Upper lobe of left lung (tissue), 6 donors: ENCODE results near the gene GAPDHS. TPM values are rescaled to one million over a fixed set of nuclear protein-coding genes. Genes with fewer than 3 reads are reported as not detected.

ENCODE experiments used
- ATAC-seq, 2 donors: fragments of 200-7000 bp; cut with Tn5 transposase; one replicate each; pipeline ENCODE4 v1.9.1; 2022; ENCODE audit warnings: mild to moderate bottlenecking in 2 of 2, moderate library complexity in 2 of 2; ENCODE audit not compliant: low FRiP score in 2 of 2
- DNase-seq, 2 donors: peaks; one replicate each; pipeline ENCODE4 v3.0.0-alpha.2; 2019 to 2020
- H3K27ac ChIP-seq, 4 donors: fragments of 200-600 bp; sonication (generic); one replicate each; pipeline ENCODE4 v1.5.1; 2016 to 2019
- H3K27me3 ChIP-seq, 4 donors: fragments of 200-600 bp; sonication (generic); one replicate each; pipeline ENCODE4 v1.5.1; 2017 to 2019
- H3K36me3 ChIP-seq, 4 donors: fragments of 200-600 bp; sonication (generic); one replicate each; pipeline ENCODE4 v1.5.1; 2016 to 2019
- H3K4me1 ChIP-seq, 4 donors: fragments of 200-600 bp; sonication (generic); one replicate each; pipeline ENCODE4 v1.5.1; 2018 to 2019
- H3K4me3 ChIP-seq, 4 donors: fragments of 200-600 bp; sonication (generic); one replicate each; pipeline ENCODE4 v1.5.1; 2017 to 2019; ENCODE audit warnings: mild to moderate bottlenecking in 2 of 4, moderate library complexity in 1 of 4
- H3K9me3 ChIP-seq, 4 donors: fragments of 200-600 bp; sonication (generic); one replicate each; pipeline ENCODE4 v1.5.1; 2018 to 2019
- EP300 ChIP-seq, 4 donors: sonication (generic); formaldehyde crosslinking; IDR thresholded peaks; one replicate each; pipeline ENCODE4 v1.5.1; 2017; ENCODE audit warnings: antibody characterized with exemption in 4 of 4, control low read depth in 2 of 4
- POLR2A ChIP-seq, 4 donors: fragments of 450-650 bp; IDR thresholded peaks; one replicate each; pipeline ENCODE4 v1.5.1; 2016 to 2017; ENCODE audit warnings: antibody characterized with exemption in 4 of 4, mild to moderate bottlenecking in 2 of 4
- POLR2AphosphoS5 ChIP-seq, 2 donors: sonication (generic); formaldehyde crosslinking; IDR thresholded peaks; one replicate each; pipeline ENCODE4 v1.5.1; 2017; ENCODE audit warnings: antibody characterized with exemption in 2 of 2
- WGBS, 2 donors: methylation state at CpG; one replicate each; pipeline ENCODE4 v1.1.5; 2017 to 2018; 5-methylcytosine and 5-hydroxymethylcytosine counted together
- total RNA-seq, 6 donors: library from RNA; depleted of rRNA in 4 of 6; stranded (reverse); fragments of >200 nt in 4 of 6; gene quantifications; one replicate each; pipeline versions ENCODE4 v1.1.0 to v1.2.1, GENCODE V29; 2016 to 2021
- TF ChIP-seq, protein P1 (sequence below), 6 experiments: fragments of 450-650 bp in 4 of 6; fragments of 200-600 bp in 2 of 6; sonication (generic) in 2 of 6; IDR thresholded peaks; one replicate each; pipeline ENCODE4 v1.5.1; 2016 to 2019; ENCODE audit warnings: antibody characterized with exemption in 6 of 6
- donor health status: DM: no; HTN: no; CAD: no; lungs with moderate emphysema.
- donor health status: DM: no; HTN: yes; CAD: no; lungs with severe emphysema.

The GAPDHS gene
- total RNA-seq, 6 donors from 2014 or later, result not detected

DNA sequence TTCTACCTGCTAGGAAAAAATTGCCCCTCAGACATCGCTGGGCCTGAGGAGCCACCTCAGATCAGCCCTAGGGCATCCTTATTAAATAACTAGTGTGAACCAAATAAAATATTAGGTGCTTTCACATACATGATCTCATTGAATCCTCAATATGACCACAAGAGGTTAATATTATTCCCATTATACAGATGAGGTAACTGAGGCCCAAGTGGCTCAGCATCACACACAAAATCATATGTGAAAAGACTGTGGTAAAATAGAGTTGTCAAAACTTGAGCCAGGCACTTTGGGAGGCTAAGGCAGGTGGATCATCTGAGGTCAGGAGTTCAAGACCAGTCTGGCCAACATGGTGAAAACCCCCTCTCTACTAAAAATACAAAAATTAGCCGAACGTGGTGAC, 16.9 kb upstream of the GAPDHS start:
- ATAC-seq (no peak), DNase-seq (no peak)
- no peaks in the 10 kb centered on the region for H3K9me3 ChIP-seq
- H3K27ac ChIP-seq, result no peak overlapping the region
- peaks cover 0 to 7% (median 0%) of the 10 kb centered on the region in 4 donors for H3K4me1 ChIP-seq
- no peaks in the 10 kb centered on the region for H3K27me3 ChIP-seq
- WGBS, 2 donors, result 82 to 96% methylated on average over 3 of the region's 3 CpGs
- no peak overlapping the region for H3K4me3 ChIP-seq
- no peak for TF ChIP-seq POLR2AphosphoS5 (IDR thresholded peaks at IDR 0.05)
- TF ChIP-seq, protein P1, sequence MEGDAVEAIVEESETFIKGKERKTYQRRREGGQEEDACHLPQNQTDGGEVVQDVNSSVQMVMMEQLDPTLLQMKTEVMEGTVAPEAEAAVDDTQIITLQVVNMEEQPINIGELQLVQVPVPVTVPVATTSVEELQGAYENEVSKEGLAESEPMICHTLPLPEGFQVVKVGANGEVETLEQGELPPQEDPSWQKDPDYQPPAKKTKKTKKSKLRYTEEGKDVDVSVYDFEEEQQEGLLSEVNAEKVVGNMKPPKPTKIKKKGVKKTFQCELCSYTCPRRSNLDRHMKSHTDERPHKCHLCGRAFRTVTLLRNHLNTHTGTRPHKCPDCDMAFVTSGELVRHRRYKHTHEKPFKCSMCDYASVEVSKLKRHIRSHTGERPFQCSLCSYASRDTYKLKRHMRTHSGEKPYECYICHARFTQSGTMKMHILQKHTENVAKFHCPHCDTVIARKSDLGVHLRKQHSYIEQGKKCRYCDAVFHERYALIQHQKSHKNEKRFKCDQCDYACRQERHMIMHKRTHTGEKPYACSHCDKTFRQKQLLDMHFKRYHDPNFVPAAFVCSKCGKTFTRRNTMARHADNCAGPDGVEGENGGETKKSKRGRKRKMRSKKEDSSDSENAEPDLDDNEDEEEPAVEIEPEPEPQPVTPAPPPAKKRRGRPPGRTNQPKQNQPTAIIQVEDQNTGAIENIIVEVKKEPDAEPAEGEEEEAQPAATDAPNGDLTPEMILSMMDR (IDR thresholded peaks at IDR 0.05), result no peak
- TF ChIP-seq POLR2A (IDR thresholded peaks at IDR 0.05), result no peak
- no peak for TF ChIP-seq EP300 (IDR thresholded peaks at IDR 0.05)
- H3K36me3 ChIP-seq, result no peaks in the 10 kb centered on the region

DNA sequence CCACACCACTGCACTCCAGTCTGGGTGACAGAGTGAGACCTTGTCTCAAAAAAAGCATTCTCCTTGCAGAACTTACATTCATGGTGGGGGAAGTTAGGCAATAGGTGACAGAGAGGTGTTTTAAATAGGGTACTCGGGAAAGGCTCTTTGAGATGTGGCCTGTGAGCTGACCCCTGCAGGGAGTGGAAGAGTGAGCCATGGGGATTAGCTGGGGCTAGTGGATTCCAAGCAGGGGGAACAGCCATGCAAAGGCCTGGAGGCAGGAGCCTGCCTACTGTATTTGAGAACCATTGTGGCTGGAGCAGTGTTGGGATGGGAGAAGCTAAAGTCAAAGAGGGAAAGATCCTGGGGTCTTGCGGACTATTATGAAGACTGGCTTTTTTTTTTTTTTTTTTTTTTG, 15.9 kb upstream of the GAPDHS start:
- Histone ChIP-seq H3K9me3 (no peaks in the 10 kb centered on the region), H3K36me3 (no peaks in the 10 kb centered on the region), H3K27ac (no peak overlapping the region), H3K4me1 (peaks cover 0 to 7% (median 0%) of the 10 kb centered on the region in 4 donors), H3K4me3 (no peak overlapping the region), H3K27me3 (no peaks in the 10 kb centered on the region)
- no peak for DNase-seq
- TF ChIP-seq POLR2A (IDR thresholded peaks at IDR 0.05) (no peak), EP300 (IDR thresholded peaks at IDR 0.05) (no peak), POLR2AphosphoS5 (IDR thresholded peaks at IDR 0.05) (no peak)
- TF ChIP-seq, protein P1 (IDR thresholded peaks at IDR 0.05), result no peak
- 82 to 85% methylated on average over 2 of the region's 2 CpGs for WGBS, 2 donors
- ATAC-seq, result no peak

DNA sequence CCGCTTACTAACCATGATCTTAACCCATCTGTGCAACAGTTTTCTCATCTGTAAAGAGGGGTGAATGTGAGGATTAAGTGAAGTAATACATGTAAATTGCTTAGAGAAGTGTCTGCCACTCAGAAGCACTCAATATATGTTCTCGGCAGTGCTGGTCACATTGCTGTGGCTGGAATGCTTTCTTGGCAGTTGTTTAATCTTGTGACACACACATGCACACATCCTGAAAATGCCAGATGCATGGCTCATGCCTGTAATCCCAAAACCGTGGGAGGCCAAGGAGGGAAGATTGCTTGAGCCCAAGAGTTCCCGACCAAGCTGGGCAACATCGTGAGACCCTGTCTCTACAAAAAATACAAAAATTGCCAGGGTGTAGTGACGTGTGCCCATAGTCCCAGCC, 14.9 kb upstream of the GAPDHS start:
- 46% methylated on average over 5 to 6 of the region's 6 CpGs for WGBS, 2 donors
- H3K27me3 ChIP-seq, result no peaks in the 10 kb centered on the region
- H3K4me3 ChIP-seq, result no peak overlapping the region
- no peak overlapping the region for H3K27ac ChIP-seq
- DNase-seq, result peak in 1 of 2 donors; percentile 35
- no peak for ATAC-seq
- peaks cover 0 to 7% (median 0%) of the 10 kb centered on the region in 4 donors for H3K4me1 ChIP-seq
- H3K9me3 ChIP-seq, result no peaks in the 10 kb centered on the region
- TF ChIP-seq POLR2A (IDR thresholded peaks at IDR 0.05) (no peak), POLR2AphosphoS5 (IDR thresholded peaks at IDR 0.05) (peak in 1 of 2 donors; percentile 34), EP300 (IDR thresholded peaks at IDR 0.05) (peak in 1 of 4 donors; percentile 17)
- TF ChIP-seq, protein P1 (IDR thresholded peaks at IDR 0.05), result no peak
- H3K36me3 ChIP-seq, result no peaks in the 10 kb centered on the region

DNA sequence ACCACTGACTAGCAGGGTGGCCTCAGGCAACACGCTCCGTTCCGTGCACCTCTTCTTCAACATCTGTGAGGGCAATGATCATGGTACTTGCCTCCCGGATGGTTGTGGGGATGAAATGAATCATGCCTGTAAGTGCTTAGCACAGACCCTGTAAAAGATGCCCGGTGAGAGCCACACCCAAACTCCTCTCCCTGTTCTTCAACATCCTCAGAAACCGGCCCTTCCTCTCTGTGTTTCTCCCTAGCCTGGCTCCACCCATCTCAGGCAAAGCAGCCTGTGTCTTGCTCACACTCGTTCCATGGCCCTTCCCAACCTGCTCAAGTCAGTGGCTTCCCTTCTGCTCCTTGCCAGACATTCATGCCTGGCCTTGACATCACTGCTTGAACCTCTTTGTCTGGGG, 14.0 kb upstream of the GAPDHS start:
- H3K36me3 ChIP-seq, result no peaks in the 10 kb centered on the region
- DNase-seq (no peak), ATAC-seq (no peak)
- 54 to 60% methylated on average over 7 of the region's 7 CpGs for WGBS, 2 donors
- TF ChIP-seq EP300 (IDR thresholded peaks at IDR 0.05), result no peak
- H3K4me3 ChIP-seq, result no peak overlapping the region
- H3K9me3 ChIP-seq, result no peaks in the 10 kb centered on the region
- H3K27ac ChIP-seq, result no peak overlapping the region
- H3K27me3 ChIP-seq, result no peaks in the 10 kb centered on the region
- H3K4me1 ChIP-seq, result peaks cover 0 to 2% (median 0%) of the 10 kb centered on the region in 4 donors

DNA sequence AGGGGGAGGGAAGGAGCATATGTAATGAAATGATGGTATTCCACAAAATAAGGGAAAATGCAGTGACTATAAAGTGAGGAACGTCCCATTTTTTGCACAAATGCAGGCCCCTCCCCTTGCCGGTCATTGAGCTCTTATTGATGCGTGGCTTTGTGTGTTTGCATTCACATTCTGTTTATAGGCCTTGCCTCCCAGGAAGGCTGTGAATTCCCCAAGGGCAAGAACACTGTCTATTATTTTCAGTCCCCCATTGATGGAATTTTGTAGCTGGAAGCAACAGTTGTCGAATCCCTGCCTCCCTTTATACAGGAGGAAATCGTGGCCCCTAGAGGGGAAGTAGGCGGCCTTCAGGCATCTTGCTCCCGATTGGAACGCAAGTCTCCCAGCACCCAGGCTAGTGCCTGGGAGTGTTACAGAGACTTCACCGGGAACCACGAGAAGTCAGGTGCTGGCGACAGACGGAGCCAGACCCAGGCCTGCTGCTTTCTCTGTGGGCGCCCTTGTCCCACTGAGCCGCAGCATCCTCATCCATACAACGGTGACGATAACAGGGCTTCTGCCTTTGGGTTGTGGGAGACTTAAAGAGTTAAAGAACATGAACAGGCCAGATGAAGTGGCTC, 12.0 kb upstream of the GAPDHS start:
- H3K4me3 ChIP-seq, result no peak overlapping the region
- DNase-seq, result no peak
- H3K27ac ChIP-seq, result no peak overlapping the region
- no peak for ATAC-seq
- TF ChIP-seq POLR2A (IDR thresholded peaks at IDR 0.05), result no peak
- WGBS, 2 donors, result 69 to 76% methylated on average over 7 to 16 of the region's 16 CpGs
- no peaks in the 10 kb centered on the region for H3K9me3 ChIP-seq
- H3K4me1 ChIP-seq, result no peaks in the 10 kb centered on the region
- H3K36me3 ChIP-seq, result no peaks in the 10 kb centered on the region
- H3K27me3 ChIP-seq, result peaks cover 0 to 4% (median 0%) of the 10 kb centered on the region in 4 donors

DNA sequence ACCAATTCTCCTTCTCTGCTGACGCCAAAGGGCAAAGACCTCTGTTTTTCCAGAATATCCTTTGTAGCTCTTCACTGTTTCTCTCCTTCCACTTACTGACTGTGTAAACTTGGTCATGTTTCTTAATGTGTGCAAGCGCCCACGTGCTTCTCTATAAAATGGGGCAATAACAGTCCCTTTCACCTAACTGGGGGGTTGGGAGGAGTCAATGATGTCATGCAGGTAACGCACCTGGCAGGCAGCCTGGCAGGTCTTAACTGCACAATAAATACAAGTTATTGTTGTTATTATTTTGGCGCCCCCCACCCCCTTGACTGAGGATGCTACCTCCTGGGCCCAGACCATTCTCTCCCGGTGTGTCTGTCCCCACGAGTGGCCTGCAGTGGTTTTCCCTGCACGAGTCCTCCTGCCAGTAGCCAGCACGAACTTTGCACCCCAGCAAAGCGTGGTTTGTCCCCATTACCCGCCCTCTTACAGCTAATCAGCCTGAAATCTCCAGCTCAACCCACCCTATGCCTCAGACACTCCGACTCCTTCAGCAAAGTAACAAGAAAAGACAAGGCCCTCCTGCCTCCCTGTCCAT, 10.4 kb upstream of the GAPDHS start:
- Histone ChIP-seq H3K27me3 (peaks cover 0 to 4% (median 0%) of the 10 kb centered on the region in 4 donors), H3K36me3 (no peaks in the 10 kb centered on the region), H3K4me1 (no peaks in the 10 kb centered on the region), H3K9me3 (no peaks in the 10 kb centered on the region), H3K4me3 (no peak overlapping the region), H3K27ac (no peak overlapping the region)
- TF ChIP-seq, protein P1 (IDR thresholded peaks at IDR 0.05), result no peak
- TF ChIP-seq POLR2A (IDR thresholded peaks at IDR 0.05), result no peak
- no peak for TF ChIP-seq POLR2AphosphoS5 (IDR thresholded peaks at IDR 0.05)
- DNase-seq (no peak), ATAC-seq (no peak)
- WGBS, 2 donors, result 84 to 85% methylated on average over 12 of the region's 12 CpGs
